Hindlimb muscle (tissue), 1 donor: Measurements from ENCODE around the gene PTPRN2. TPM values are rescaled to one million over a fixed set of nuclear protein-coding genes. Genes with fewer than 3 reads are reported as not detected.
"Not testable (repeated sequence)": the region's sequence is repeated elsewhere in the genome, so short reads cannot be mapped to it uniquely, and the experiment has no call there.

Experiments used
- DNase-seq: peaks from one replicate; pipeline ENCODE4 v3.0.0-alpha.2; 2013
- polyA plus RNA-seq: library from polyadenylated mRNA; unstranded; fragments of 120-200 nt; gene quantifications from one replicate; pipeline ENCODE4 v1.2.1, GENCODE V29; 2013; ENCODE audit not compliant: insufficient read length

PTPRN2 gene
- polyA plus RNA-seq, 1 donor: 2.0 TPM

- no peak for DNase-seq
Measured at GRCh38 chr7:157516911-157517781, 1070.5 kb downstream of the PTPRN2 start.

- no peak for DNase-seq
Measured at GRCh38 chr7:157516311-157516710, 1071.3 kb downstream of the PTPRN2 start.

- DNase-seq: no peak
Measured at GRCh38 chr7:157515342-157516041, 1072.1 kb downstream of the PTPRN2 start.

GRCh38 chr7:157514746-157515145 lies 1072.9 kb downstream of the PTPRN2 start:
- DNase-seq: no peak

GRCh38 chr7:157514306-157514705 lies 1073.3 kb downstream of the PTPRN2 start:
- DNase-seq: no peak

GRCh38 chr7:157513682-157514081 lies 1073.9 kb downstream of the PTPRN2 start:
- DNase-seq: no peak

GRCh38 chr7:157513162-157513621 lies 1074.4 kb downstream of the PTPRN2 start:
- no peak for DNase-seq

GRCh38 chr7:157509226-157509625 lies 1078.4 kb downstream of the PTPRN2 start:
- no peak for DNase-seq

- DNase-seq: no peak
Measured at GRCh38 chr7:157508477-157508881, 1079.1 kb downstream of the PTPRN2 start.

- DNase-seq: no peak
Measured at GRCh38 chr7:157507987-157508386, 1079.6 kb downstream of the PTPRN2 start.

- DNase-seq: no peak
Measured at GRCh38 chr7:157506268-157506667, 1081.4 kb downstream of the PTPRN2 start.

GRCh38 chr7:157505646-157506045 lies 1082.0 kb downstream of the PTPRN2 start:
- DNase-seq: no peak

- no peak for DNase-seq
Measured at GRCh38 chr7:157503229-157503628, 1084.4 kb downstream of the PTPRN2 start.

- DNase-seq: no peak
Measured at GRCh38 chr7:157502701-157503111, 1084.9 kb downstream of the PTPRN2 start.

GRCh38 chr7:157501581-157501980 lies 1086.0 kb downstream of the PTPRN2 start:
- DNase-seq: no peak

- DNase-seq: not testable (repeated sequence)
Measured at GRCh38 chr7:157500989-157501540, 1086.6 kb downstream of the PTPRN2 start.

- no peak for DNase-seq
Measured at GRCh38 chr7:157500171-157500960, 1087.3 kb downstream of the PTPRN2 start.

GRCh38 chr7:157499835-157500153 lies 1087.8 kb downstream of the PTPRN2 start:
- no peak for DNase-seq

GRCh38 chr7:157499121-157499834 lies 1088.3 kb downstream of the PTPRN2 start:
- no peak for DNase-seq

GRCh38 chr7:157498657-157499056 lies 1089.0 kb downstream of the PTPRN2 start:
- DNase-seq: no peak

GRCh38 chr7:157497744-157498651 lies 1089.6 kb downstream of the PTPRN2 start:
- DNase-seq: no peak
